Panc1 (cell line): ENCODE data around the gene CDH23. TPM values are rescaled to one million over a fixed set of nuclear protein-coding genes. Genes with fewer than 3 reads are reported as not detected.

ENCODE experiments used
- ATAC-seq: fragments of 200-7000 bp; cut with Tn5 transposase; 2 replicates; pipeline ENCODE4 v1.9.1; 2020; ENCODE audit warnings: mild to moderate bottlenecking, moderate library complexity
- BruUV-seq: library from RNA; stranded (reverse); fragments of 400-500 nt; replicated peaks from 2 replicates; lab custom pipeline; 2021; lab: Mats Ljungman, UMichigan
- CTCF ChIA-PET: fragments of 300-600 bp; sonication (Branson Sonifier 250); formaldehyde crosslinking; loops from one replicate; lab custom pipeline; 2022; ENCODE audit warnings: antibody characterized with exemption; lab: Charles Lee
- POLR2A ChIA-PET: fragments of 300-600 bp; sonication (Branson Sonifier 250); formaldehyde crosslinking; loops from one replicate; lab custom pipeline; 2022; ENCODE audit warnings: antibody characterized with exemption; lab: Charles Lee
- DNase-seq: peaks from one replicate; pipeline ENCODE4 v3.0.0-alpha.2; 2010; ENCODE audit warnings: low read depth, low spot score
- H3K27ac ChIP-seq: 2 replicates; pipeline ENCODE4 v1.5.1; 2011; ENCODE audit warnings: mild to moderate bottlenecking, low read length, inconsistent platforms
- H3K27me3 ChIP-seq: fragments of 200-500 bp; sonication (Bioruptor generic); 2 replicates; pipeline ENCODE4 v1.6.0; 2014; ENCODE audit warnings: low read length, inconsistent platforms; ENCODE audit not compliant: control insufficient read depth, insufficient read depth
- H3K36me3 ChIP-seq: fragments of 200-500 bp; sonication (Bioruptor generic); 2 replicates; pipeline ENCODE4 v1.5.1; 2014; ENCODE audit warnings: inconsistent platforms, mild to moderate bottlenecking, low read length, moderate library complexity; ENCODE audit not compliant: control insufficient read depth, insufficient read depth
- H3K4me1 ChIP-seq: 2 replicates; pipeline ENCODE4 v1.5.1; 2011; ENCODE audit warnings: inconsistent platforms, mild to moderate bottlenecking, low read length, moderate library complexity; ENCODE audit not compliant: control insufficient read depth, insufficient read depth
- H3K4me3 ChIP-seq, 2 experiments: 2 replicates each; pipeline ENCODE4 v1.5.1; 2011 to 2012; ENCODE audit warnings: low read depth in 2 of 2, low read length in 2 of 2, mild to moderate bottlenecking in 2 of 2, inconsistent platforms in 1 of 2, moderate library complexity in 1 of 2
- H3K9me3 ChIP-seq: fragments of 200-500 bp; sonication (Bioruptor generic); 2 replicates; pipeline ENCODE4 v1.5.1; 2014; ENCODE audit warnings: low read depth, mild to moderate bottlenecking, inconsistent platforms, low read length, moderate library complexity; ENCODE audit not compliant: control insufficient read depth, insufficient read depth
- POLR2AphosphoS5 ChIP-seq: IDR thresholded peaks from 2 replicates; pipeline ENCODE4 v1.6.1; 2012; ENCODE audit warnings: mild to moderate bottlenecking, low read depth, low read length, moderate library complexity
- SIN3A ChIP-seq: IDR thresholded peaks from 2 replicates; pipeline ENCODE4 v1.6.1; 2012; ENCODE audit warnings: low read depth, mild to moderate bottlenecking, low read length, moderate library complexity, borderline replicate concordance; ENCODE audit not compliant: insufficient read depth
- TCF7L2 ChIP-seq: IDR thresholded peaks from 2 replicates; pipeline ENCODE4 v1.6.1; 2011; ENCODE audit warnings: mild to moderate bottlenecking, low read depth, low read length, inconsistent platforms
- in situ Hi-C: cut with HindIII; loops from 2 replicates; pipeline ENCODE4 v1.10.0; 2016; ENCODE audit warnings: low sequenced_read_pairs, low pct_unique_long_range_greater_than_20kb
- intact Hi-C: fragments of 100-400 bp; cut with micrococcal nuclease; formaldehyde crosslinking; loops from one replicate; pipeline ENCODE4 v1.10.0; 2022; ENCODE audit not compliant: unreplicated experiment
- total RNA-seq: library from RNA; stranded (reverse); gene quantifications from one replicate; pipeline ENCODE4 v1.2.1, GENCODE V29; 2021; ENCODE audit not compliant: unreplicated experiment
- TF ChIP-seq, protein P1 (sequence below): fragments of 450-650 bp; IDR thresholded peaks from 2 replicates; pipeline ENCODE4 v1.5.1; 2017; ENCODE audit warnings: mild to moderate bottlenecking
- TF ChIP-seq, protein P2 (sequence below), 2 experiments: IDR thresholded peaks; 2 replicates each; pipeline ENCODE4 v1.6.1; 2011 to 2012; ENCODE audit warnings: low read depth in 2 of 2, control low read depth in 1 of 2, low read length in 1 of 2, mild to moderate bottlenecking in 1 of 2, moderate library complexity in 1 of 2; ENCODE audit not compliant: insufficient read depth in 1 of 2

Gene CDH23
- total RNA-seq, 1 experiment from 2014 or later, result 2.7 TPM

DNA sequence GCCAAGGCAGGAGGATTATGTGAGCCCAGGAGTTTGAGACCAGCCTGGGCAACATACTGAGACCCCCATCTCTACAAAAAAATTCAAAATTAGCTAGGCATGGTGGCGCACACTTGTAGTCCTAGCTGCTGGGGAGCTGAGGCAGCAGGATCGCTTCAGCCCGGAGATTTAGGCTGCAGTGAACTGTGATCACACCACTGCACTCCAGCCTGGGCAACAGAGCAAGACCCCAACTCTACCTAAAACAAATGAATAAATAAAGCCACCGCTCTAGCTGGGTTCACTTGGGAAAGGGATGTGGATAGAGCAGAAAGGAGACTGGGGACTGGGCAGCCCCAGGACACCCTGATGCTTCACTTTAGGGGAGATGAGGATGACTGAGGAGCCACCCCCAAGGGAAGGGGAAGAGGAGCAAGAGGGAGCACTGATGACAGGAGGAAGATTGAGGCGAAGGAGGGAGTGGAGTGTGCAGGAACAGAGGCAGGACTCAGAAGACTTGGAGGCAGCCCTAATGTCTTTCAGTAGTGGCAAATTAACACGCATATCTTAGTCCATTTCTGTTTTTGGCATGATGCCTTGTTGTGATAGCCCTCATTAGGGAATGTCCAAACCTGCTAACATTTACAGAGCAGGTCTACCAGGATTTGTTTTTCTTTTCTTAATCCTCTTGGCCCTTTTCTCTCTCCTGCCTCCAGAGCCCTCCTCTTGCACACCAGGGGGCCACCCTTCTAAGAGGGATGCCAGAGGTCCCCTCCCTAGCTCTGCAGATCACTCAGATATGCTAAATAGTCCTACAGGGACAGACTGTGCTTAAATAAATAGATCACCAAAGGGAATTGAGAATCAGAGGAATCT, 234.5 kb downstream of the CDH23 start:
- in situ Hi-C loops (no loop called here), intact Hi-C loops (no loop called here)
- Histone ChIP-seq H3K9me3 (no peaks in the 10 kb centered on the region), H3K27me3 (no peaks in the 10 kb centered on the region; the same call in 1 of the 2 replicates), H3K4me1 (no peaks in the 10 kb centered on the region), H3K36me3 (no peaks in the 10 kb centered on the region), H3K4me3 (no peak overlapping the region), H3K27ac (no peak overlapping the region)
- no peak for DNase-seq
- ATAC-seq, result no peak
- ChIA-PET POLR2A (no interaction called here), CTCF (no interaction called here)
- TF ChIP-seq, protein P1, sequence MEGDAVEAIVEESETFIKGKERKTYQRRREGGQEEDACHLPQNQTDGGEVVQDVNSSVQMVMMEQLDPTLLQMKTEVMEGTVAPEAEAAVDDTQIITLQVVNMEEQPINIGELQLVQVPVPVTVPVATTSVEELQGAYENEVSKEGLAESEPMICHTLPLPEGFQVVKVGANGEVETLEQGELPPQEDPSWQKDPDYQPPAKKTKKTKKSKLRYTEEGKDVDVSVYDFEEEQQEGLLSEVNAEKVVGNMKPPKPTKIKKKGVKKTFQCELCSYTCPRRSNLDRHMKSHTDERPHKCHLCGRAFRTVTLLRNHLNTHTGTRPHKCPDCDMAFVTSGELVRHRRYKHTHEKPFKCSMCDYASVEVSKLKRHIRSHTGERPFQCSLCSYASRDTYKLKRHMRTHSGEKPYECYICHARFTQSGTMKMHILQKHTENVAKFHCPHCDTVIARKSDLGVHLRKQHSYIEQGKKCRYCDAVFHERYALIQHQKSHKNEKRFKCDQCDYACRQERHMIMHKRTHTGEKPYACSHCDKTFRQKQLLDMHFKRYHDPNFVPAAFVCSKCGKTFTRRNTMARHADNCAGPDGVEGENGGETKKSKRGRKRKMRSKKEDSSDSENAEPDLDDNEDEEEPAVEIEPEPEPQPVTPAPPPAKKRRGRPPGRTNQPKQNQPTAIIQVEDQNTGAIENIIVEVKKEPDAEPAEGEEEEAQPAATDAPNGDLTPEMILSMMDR, result no peak
- TF ChIP-seq POLR2AphosphoS5, result no peak
- TF ChIP-seq, protein P2, sequence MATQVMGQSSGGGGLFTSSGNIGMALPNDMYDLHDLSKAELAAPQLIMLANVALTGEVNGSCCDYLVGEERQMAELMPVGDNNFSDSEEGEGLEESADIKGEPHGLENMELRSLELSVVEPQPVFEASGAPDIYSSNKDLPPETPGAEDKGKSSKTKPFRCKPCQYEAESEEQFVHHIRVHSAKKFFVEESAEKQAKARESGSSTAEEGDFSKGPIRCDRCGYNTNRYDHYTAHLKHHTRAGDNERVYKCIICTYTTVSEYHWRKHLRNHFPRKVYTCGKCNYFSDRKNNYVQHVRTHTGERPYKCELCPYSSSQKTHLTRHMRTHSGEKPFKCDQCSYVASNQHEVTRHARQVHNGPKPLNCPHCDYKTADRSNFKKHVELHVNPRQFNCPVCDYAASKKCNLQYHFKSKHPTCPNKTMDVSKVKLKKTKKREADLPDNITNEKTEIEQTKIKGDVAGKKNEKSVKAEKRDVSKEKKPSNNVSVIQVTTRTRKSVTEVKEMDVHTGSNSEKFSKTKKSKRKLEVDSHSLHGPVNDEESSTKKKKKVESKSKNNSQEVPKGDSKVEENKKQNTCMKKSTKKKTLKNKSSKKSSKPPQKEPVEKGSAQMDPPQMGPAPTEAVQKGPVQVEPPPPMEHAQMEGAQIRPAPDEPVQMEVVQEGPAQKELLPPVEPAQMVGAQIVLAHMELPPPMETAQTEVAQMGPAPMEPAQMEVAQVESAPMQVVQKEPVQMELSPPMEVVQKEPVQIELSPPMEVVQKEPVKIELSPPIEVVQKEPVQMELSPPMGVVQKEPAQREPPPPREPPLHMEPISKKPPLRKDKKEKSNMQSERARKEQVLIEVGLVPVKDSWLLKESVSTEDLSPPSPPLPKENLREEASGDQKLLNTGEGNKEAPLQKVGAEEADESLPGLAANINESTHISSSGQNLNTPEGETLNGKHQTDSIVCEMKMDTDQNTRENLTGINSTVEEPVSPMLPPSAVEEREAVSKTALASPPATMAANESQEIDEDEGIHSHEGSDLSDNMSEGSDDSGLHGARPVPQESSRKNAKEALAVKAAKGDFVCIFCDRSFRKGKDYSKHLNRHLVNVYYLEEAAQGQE (IDR thresholded peaks at IDR 0.05; ENCODE audit: insufficient read depth in 1 of 2, low read depth in 2 of 2, low read length in 1 of 2), result no peak
- no peak for TF ChIP-seq TCF7L2
- no TSS peak for BruUV-seq

DNA sequence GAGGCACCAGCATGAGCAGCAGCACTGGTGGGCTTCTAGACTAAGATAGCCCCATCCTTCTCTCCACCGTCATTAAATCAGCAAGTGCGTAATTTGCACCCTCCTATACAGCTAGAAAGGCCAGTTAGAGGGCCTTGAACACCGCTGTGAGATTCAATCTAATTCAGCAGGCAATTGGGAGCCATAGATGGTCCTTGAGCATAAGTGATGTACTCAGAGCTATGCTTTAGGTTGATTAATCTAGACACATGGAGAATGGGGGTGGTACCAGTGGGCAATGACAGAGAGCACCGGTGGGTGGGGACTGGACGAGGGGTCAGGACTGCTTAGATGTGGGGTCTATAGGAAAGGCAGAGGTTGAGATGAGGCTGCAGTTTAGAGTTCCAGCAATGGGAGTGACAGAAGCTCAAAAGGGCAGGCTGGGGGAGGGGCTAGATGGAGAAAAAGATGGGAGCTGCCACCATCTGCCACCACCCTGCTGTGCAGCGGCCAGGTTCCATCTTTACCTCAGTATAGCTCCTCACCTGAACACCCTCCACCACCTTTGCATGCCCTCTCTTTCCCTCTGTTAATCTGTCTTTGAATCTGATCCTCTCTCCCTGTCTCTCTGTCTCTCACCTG, 235.6 kb downstream of the CDH23 start:
- BruUV-seq, result no TSS peak
- CTCF ChIA-PET, result no interaction called here
- H3K27me3 ChIP-seq, result no peaks in the 10 kb centered on the region; the same call in 1 of the 2 replicates

More for the DNA sequence above, 235.6 kb downstream of the CDH23 start:
- in situ Hi-C loops, result no loop called here
- H3K4me1 ChIP-seq, result no peaks in the 10 kb centered on the region
- ATAC-seq (no peak), DNase-seq (no peak)
- TF ChIP-seq, protein P2 (IDR thresholded peaks at IDR 0.05; ENCODE audit: insufficient read depth in 1 of 2, low read depth in 2 of 2, low read length in 1 of 2), result no peak
- TF ChIP-seq, protein P1, result no peak
- TF ChIP-seq TCF7L2, result no peak
- no peak for TF ChIP-seq SIN3A
- no peak for TF ChIP-seq POLR2AphosphoS5
- H3K36me3 ChIP-seq, result no peaks in the 10 kb centered on the region
- H3K27ac ChIP-seq, result no peak overlapping the region
- POLR2A ChIA-PET, result no interaction called here
- no peak overlapping the region for H3K4me3 ChIP-seq
- no peaks in the 10 kb centered on the region for H3K9me3 ChIP-seq
- intact Hi-C loops, result no loop called here
